ENCODE results near the gene SNX9.

SNX9 gene

GRCh38 chr6:157891544-157892362 is 68.7 kb downstream of the SNX9 start:
- Histone ChIP-seq H3K79me2 (ENCODE audit: control insufficient read depth, insufficient read depth, low read length, poor library complexity) (no peaks in the 10 kb centered on the region), H3K9ac (ENCODE audit: low read length) (no peak overlapping the region), H3K18ac (ENCODE audit: low read length) (peak overlapping the region; percentile 71), H3K9me3 (ENCODE audit: insufficient read depth, low read depth, low read length) (no peaks in the 10 kb centered on the region), H3K27me3 (ENCODE audit: insufficient read depth, low read length) (no peaks in the 10 kb centered on the region), H3K4me1 (ENCODE audit: control insufficient read depth in 1 of 2, insufficient read depth in 2 of 2, low read length in 2 of 2) (peaks cover 5 to 10% of the 10 kb centered on the region in 2 experiments), H2BK5ac (ENCODE audit: low read depth, low read length, poor library complexity) (no peak overlapping the region), H4K12ac (ENCODE audit: low read depth, low read length) (no peak overlapping the region), H3K14ac (ENCODE audit: low read length) (no peak overlapping the region), H2BK120ac (ENCODE audit: insufficient read depth, low read length, poor library complexity) (no peak overlapping the region), H3K79me1 (ENCODE audit: low read length) (no peaks in the 10 kb centered on the region), H3K27ac (ENCODE audit: low read depth, low read length) (peak overlapping the region; percentile 21), H2AFZ (ENCODE audit: insufficient read depth, low read length, poor library complexity) (no peak overlapping the region), H3K23ac (ENCODE audit: low read length) (no peak overlapping the region), H4K8ac (ENCODE audit: low read depth, low read length) (no peak overlapping the region), H3K4me2 (ENCODE audit: low read length) (no peak overlapping the region), H2BK12ac (ENCODE audit: low read length) (no peak overlapping the region), H4K91ac (ENCODE audit: low read depth, low read length) (no peak overlapping the region), H3K4me3 (ENCODE audit: low read depth, low read length) (no peak overlapping the region), H3K4ac (ENCODE audit: low read depth, low read length) (no peak overlapping the region), H3K36me3 (ENCODE audit: control insufficient read depth in 1 of 2, insufficient read depth in 2 of 2, low read length in 2 of 2) (peaks cover 8 to 10% of the 10 kb centered on the region in 2 experiments), H2AK5ac (ENCODE audit: low read length) (no peak overlapping the region)
- WGBS (ENCODE audit: extremely low coverage, insufficient coverage, insufficient read length), result no CpG with 5 or more reads among the region's 9 CpGs
- no peak for DNase-seq

GRCh38 chr6:157892363-157892877 is 69.4 kb downstream of the SNX9 start:
- Histone ChIP-seq H3K14ac (ENCODE audit: low read length) (no peak overlapping the region), H3K18ac (ENCODE audit: low read length) (no peak overlapping the region), H3K79me2 (ENCODE audit: control insufficient read depth, insufficient read depth, low read length, poor library complexity) (no peaks in the 10 kb centered on the region), H3K4me2 (ENCODE audit: low read length) (no peak overlapping the region), H2BK12ac (ENCODE audit: low read length) (no peak overlapping the region), H4K91ac (ENCODE audit: low read depth, low read length) (no peak overlapping the region), H3K4me1 (ENCODE audit: control insufficient read depth in 1 of 2, insufficient read depth in 2 of 2, low read length in 2 of 2) (peaks cover 5 to 10% of the 10 kb centered on the region in 2 experiments), H3K23ac (ENCODE audit: low read length) (no peak overlapping the region), H3K4ac (ENCODE audit: low read depth, low read length) (no peak overlapping the region), H2AK5ac (ENCODE audit: low read length) (no peak overlapping the region), H3K27me3 (ENCODE audit: insufficient read depth, low read length) (no peaks in the 10 kb centered on the region), H3K9ac (ENCODE audit: low read length) (no peak overlapping the region), H3K79me1 (ENCODE audit: low read length) (no peaks in the 10 kb centered on the region), H3K4me3 (ENCODE audit: low read depth, low read length) (no peak overlapping the region), H2BK120ac (ENCODE audit: insufficient read depth, low read length, poor library complexity) (no peak overlapping the region), H4K8ac (ENCODE audit: low read depth, low read length) (no peak overlapping the region), H3K36me3 (ENCODE audit: control insufficient read depth in 1 of 2, insufficient read depth in 2 of 2, low read length in 2 of 2) (peaks cover 12 to 14% of the 10 kb centered on the region in 2 experiments), H4K12ac (ENCODE audit: low read depth, low read length) (no peak overlapping the region), H2BK5ac (ENCODE audit: low read depth, low read length, poor library complexity) (no peak overlapping the region), H2AFZ (ENCODE audit: insufficient read depth, low read length, poor library complexity) (no peak overlapping the region), H3K27ac (ENCODE audit: low read depth, low read length) (no peak overlapping the region), H3K9me3 (ENCODE audit: insufficient read depth, low read depth, low read length) (no peaks in the 10 kb centered on the region)
- no CpG with 5 or more reads among the region's 5 CpGs for WGBS (ENCODE audit: extremely low coverage, insufficient coverage, insufficient read length)
- no peak for DNase-seq

GRCh38 chr6:157893238-157893637 is 70.2 kb downstream of the SNX9 start:
- DNase-seq, result no peak
- H2BK5ac ChIP-seq (ENCODE audit: low read depth, low read length, poor library complexity), result no peak overlapping the region
- H3K27ac ChIP-seq (ENCODE audit: low read depth, low read length), result no peak overlapping the region
- H4K91ac ChIP-seq (ENCODE audit: low read depth, low read length), result no peak overlapping the region
- no peak overlapping the region for H3K4me2 ChIP-seq (ENCODE audit: low read length)
- H3K79me1 ChIP-seq (ENCODE audit: low read length), result no peaks in the 10 kb centered on the region
- H2AFZ ChIP-seq (ENCODE audit: insufficient read depth, low read length, poor library complexity), result no peak overlapping the region
- no peak overlapping the region for H2BK12ac ChIP-seq (ENCODE audit: low read length)
- peaks cover 5 to 10% of the 10 kb centered on the region in 2 experiments for H3K4me1 ChIP-seq (ENCODE audit: control insufficient read depth in 1 of 2, insufficient read depth in 2 of 2, low read length in 2 of 2)
- H4K8ac ChIP-seq (ENCODE audit: low read depth, low read length), result no peak overlapping the region
- no peaks in the 10 kb centered on the region for H3K9me3 ChIP-seq (ENCODE audit: insufficient read depth, low read depth, low read length)
- no CpG with 5 or more reads among the region's 4 CpGs for WGBS (ENCODE audit: extremely low coverage, insufficient coverage, insufficient read length)
- H3K14ac ChIP-seq (ENCODE audit: low read length), result no peak overlapping the region
- H2AK5ac ChIP-seq (ENCODE audit: low read length), result no peak overlapping the region
- no peak overlapping the region for H3K9ac ChIP-seq (ENCODE audit: low read length)
- H3K36me3 ChIP-seq (ENCODE audit: control insufficient read depth in 1 of 2, insufficient read depth in 2 of 2, low read length in 2 of 2), result peaks cover 11 to 15% of the 10 kb centered on the region in 2 experiments
- no peak overlapping the region for H3K4ac ChIP-seq (ENCODE audit: low read depth, low read length)
- no peak overlapping the region for H3K23ac ChIP-seq (ENCODE audit: low read length)
- H4K12ac ChIP-seq (ENCODE audit: low read depth, low read length), result no peak overlapping the region
- no peaks in the 10 kb centered on the region for H3K27me3 ChIP-seq (ENCODE audit: insufficient read depth, low read length)
- no peak overlapping the region for H3K18ac ChIP-seq (ENCODE audit: low read length)
- H3K4me3 ChIP-seq (ENCODE audit: low read depth, low read length), result no peak overlapping the region
- H2BK120ac ChIP-seq (ENCODE audit: insufficient read depth, low read length, poor library complexity), result no peak overlapping the region
- H3K79me2 ChIP-seq (ENCODE audit: control insufficient read depth, insufficient read depth, low read length, poor library complexity), result no peaks in the 10 kb centered on the region

GRCh38 chr6:157895585-157895984 is 72.5 kb downstream of the SNX9 start:
- no peaks in the 10 kb centered on the region for H3K79me1 ChIP-seq (ENCODE audit: low read length)
- H4K12ac ChIP-seq (ENCODE audit: low read depth, low read length), result no peak overlapping the region
- H3K4me2 ChIP-seq (ENCODE audit: low read length), result no peak overlapping the region
- peaks cover 12 to 13% of the 10 kb centered on the region in 2 experiments for H3K36me3 ChIP-seq (ENCODE audit: control insufficient read depth in 1 of 2, insufficient read depth in 2 of 2, low read length in 2 of 2)
- H2BK5ac ChIP-seq (ENCODE audit: low read depth, low read length, poor library complexity), result no peak overlapping the region
- H2BK12ac ChIP-seq (ENCODE audit: low read length), result no peak overlapping the region
- H3K4me3 ChIP-seq (ENCODE audit: low read depth, low read length), result no peak overlapping the region
- no peak overlapping the region for H4K91ac ChIP-seq (ENCODE audit: low read depth, low read length)
- no peak overlapping the region for H3K4ac ChIP-seq (ENCODE audit: low read depth, low read length)
- no peaks in the 10 kb centered on the region for H3K9me3 ChIP-seq (ENCODE audit: insufficient read depth, low read depth, low read length)
- no peak overlapping the region for H3K18ac ChIP-seq (ENCODE audit: low read length)
- no peak for DNase-seq
- H3K79me2 ChIP-seq (ENCODE audit: control insufficient read depth, insufficient read depth, low read length, poor library complexity), result no peaks in the 10 kb centered on the region
- no peak overlapping the region for H2AK5ac ChIP-seq (ENCODE audit: low read length)
- peaks cover 5 to 14% of the 10 kb centered on the region in 2 experiments for H3K4me1 ChIP-seq (ENCODE audit: control insufficient read depth in 1 of 2, insufficient read depth in 2 of 2, low read length in 2 of 2)
- H2AFZ ChIP-seq (ENCODE audit: insufficient read depth, low read length, poor library complexity), result no peak overlapping the region
- H3K27ac ChIP-seq (ENCODE audit: low read depth, low read length), result no peak overlapping the region
- no peak overlapping the region for H4K8ac ChIP-seq (ENCODE audit: low read depth, low read length)
- no peaks in the 10 kb centered on the region for H3K27me3 ChIP-seq (ENCODE audit: insufficient read depth, low read length)
- H3K23ac ChIP-seq (ENCODE audit: low read length), result no peak overlapping the region
- WGBS (ENCODE audit: extremely low coverage, insufficient coverage, insufficient read length), result no CpG with 5 or more reads among the region's 3 CpGs
- no peak overlapping the region for H3K9ac ChIP-seq (ENCODE audit: low read length)
- no peak overlapping the region for H2BK120ac ChIP-seq (ENCODE audit: insufficient read depth, low read length, poor library complexity)
- no peak overlapping the region for H3K14ac ChIP-seq (ENCODE audit: low read length)

Measured in trophoblast cell (in vitro differentiated cells and primary cell).